HCT116 (cell line): ENCODE data around the gene DCHS2. TPM values are rescaled to one million over a fixed set of nuclear protein-coding genes. Genes with fewer than 3 reads are reported as not detected.

Experiments used
- ATAC-seq: fragments of 200-7000 bp; cut with Tn5 transposase; 2 replicates; pipeline ENCODE4 v1.9.1; 2020; ENCODE audit warnings: mild to moderate bottlenecking, moderate library complexity
- BruUV-seq: library from RNA; stranded (reverse); fragments of 400-500 nt; replicated peaks from 2 replicates; lab custom pipeline; 2021; lab: Mats Ljungman, UMichigan
- CTCF ChIA-PET: fragments of 300-600 bp; sonication (Branson Sonifier 250); formaldehyde crosslinking; loops from one replicate; lab custom pipeline; 2021; ENCODE audit warnings: antibody characterized with exemption; lab: Charles Lee
- POLR2A ChIA-PET: fragments of 300-600, 350-600 bp; sonication (Branson Sonifier 250); formaldehyde crosslinking; loops from one replicate; lab custom pipeline; 2021; ENCODE audit warnings: antibody characterized with exemption; lab: Charles Lee
- RAD21 ChIA-PET, 2 experiments: fragments of 300-600 bp; sonication (Branson Sonifier 250); formaldehyde crosslinking; loops; one replicate each; lab custom pipeline; 2023; ENCODE audit warnings: low total read pairs in 2 of 2; ENCODE audit not compliant: uncharacterized antibody in 2 of 2, unreplicated experiment in 2 of 2, low non-redundant PET in 1 of 2; lab: Charles Lee
- DNase-seq: peaks from one replicate; pipeline ENCODE4 v3.0.0-alpha.2; 2010; ENCODE audit warnings: low read depth, low spot score
- H2AFZ ChIP-seq: fragments of 200-600 bp; shearing (Covaris generic), sonication (generic); 2 replicates; pipeline ENCODE4 v1.6.1; 2017; ENCODE audit warnings: low read depth, mixed run types, mixed read lengths, antibody characterized with exemption, low read length; ENCODE audit not compliant: poor library complexity, severe bottlenecking
- H3K27ac ChIP-seq: 2 replicates; pipeline ENCODE4 v1.5.1; 2012; ENCODE audit warnings: low read depth, low read length
- H3K27me3 ChIP-seq: fragments of 200-600 bp; sonication (generic); 2 replicates; pipeline ENCODE4 v1.6.1; 2016; ENCODE audit warnings: mixed run types, low read length, mixed read lengths; ENCODE audit not compliant: insufficient read depth
- H3K36me3 ChIP-seq, 2 experiments: fragments of 200-500 bp in 1 of 2; fragments of 200-600 bp in 1 of 2; sonication (Bioruptor generic) in 1 of 2; sonication (generic) in 1 of 2; 2 replicates each; pipeline versions ENCODE4 v1.5.1 to v1.6.1; 2014 to 2016; ENCODE audit warnings: low read length in 2 of 2, inconsistent platforms in 1 of 2, mixed read lengths in 1 of 2, mixed run types in 1 of 2; ENCODE audit not compliant: insufficient read depth in 2 of 2, control insufficient read depth in 1 of 2
- H3K4me1 ChIP-seq, 2 experiments: fragments of 200-600 bp in 1 of 2; sonication (generic) in 1 of 2; 2 replicates each; pipeline versions ENCODE4 v1.5.1 to v1.6.1; 2012 to 2017; ENCODE audit warnings: low read length in 2 of 2, inconsistent platforms in 1 of 2, mild to moderate bottlenecking in 1 of 2, mixed read lengths in 1 of 2, mixed run types in 1 of 2, moderate library complexity in 1 of 2; ENCODE audit not compliant: insufficient read depth in 2 of 2, control insufficient read depth in 1 of 2
- H3K4me2 ChIP-seq: fragments of 200-600 bp; sonication (generic); 2 replicates; pipeline ENCODE4 v1.6.1; 2017; ENCODE audit warnings: mixed run types, low read length, mixed read lengths
- H3K4me3 ChIP-seq, 2 experiments: fragments of 200-600 bp in 1 of 2; sonication (generic) in 1 of 2; replicated peaks in 1 of 2; 2 replicates each; pipeline ENCODE4 v1.5.1; 2011 to 2016; ENCODE audit warnings: low read length in 2 of 2, control low read depth in 1 of 2, low read depth in 1 of 2, mild to moderate bottlenecking in 1 of 2, mixed read lengths in 1 of 2, mixed run types in 1 of 2
- H3K79me2 ChIP-seq: fragments of 200-600 bp; sonication (generic); 2 replicates; pipeline ENCODE4 v1.6.1; 2017; ENCODE audit warnings: mild to moderate bottlenecking, mixed run types, low read length, moderate library complexity, mixed read lengths; ENCODE audit not compliant: insufficient read depth
- H3K9ac ChIP-seq: fragments of 200-600 bp; sonication (generic); 2 replicates; pipeline ENCODE4 v1.6.1; 2016; ENCODE audit warnings: low read length, mixed read lengths
- H3K9me2 ChIP-seq: fragments of 200-600 bp; sonication (generic), shearing (Covaris generic); 2 replicates; pipeline ENCODE4 v1.6.1; 2017; ENCODE audit warnings: mixed run types, mild to moderate bottlenecking, moderate library complexity; ENCODE audit not compliant: insufficient read depth
- H3K9me3 ChIP-seq, 2 experiments: fragments of 200-500 bp in 1 of 2; fragments of 200-600 bp in 1 of 2; sonication (Bioruptor generic) in 1 of 2; sonication (generic) in 1 of 2; 2 replicates each; pipeline ENCODE4 v1.6.1; 2014 to 2017; ENCODE audit warnings: low read length in 2 of 2, mixed read lengths in 2 of 2, inconsistent platforms in 1 of 2, low read depth in 1 of 2, mild to moderate bottlenecking in 1 of 2, mixed run types in 1 of 2, moderate library complexity in 1 of 2; ENCODE audit not compliant: control insufficient read depth in 1 of 2, insufficient read depth in 1 of 2
- H4K20me1 ChIP-seq: fragments of 200-600 bp; sonication (generic), shearing (Covaris generic); 2 replicates; pipeline ENCODE4 v1.6.1; 2017; ENCODE audit warnings: mixed run types, mild to moderate bottlenecking, moderate library complexity; ENCODE audit not compliant: insufficient read depth
- ATF3 ChIP-seq: IDR thresholded peaks from 2 replicates; pipeline ENCODE4 v1.6.1; 2012
- CBX3 ChIP-seq: IDR thresholded peaks from 2 replicates; pipeline ENCODE4 v1.6.1; 2012; ENCODE audit warnings: low read depth
- EGR1 ChIP-seq: IDR thresholded peaks from 2 replicates; pipeline ENCODE4 v1.6.1; 2012; ENCODE audit warnings: low read depth
- EZH2phosphoT487 ChIP-seq: fragments of 200-600 bp; IDR thresholded peaks from 2 replicates; pipeline ENCODE4 v1.6.1; 2018; ENCODE audit warnings: antibody characterized with exemption, borderline replicate concordance
- FOSL1 ChIP-seq: IDR thresholded peaks from 2 replicates; pipeline ENCODE4 v1.6.1; 2012; ENCODE audit warnings: low read depth
- JUND ChIP-seq: IDR thresholded peaks from 2 replicates; pipeline ENCODE4 v1.6.1; 2012
- MAX ChIP-seq: IDR thresholded peaks from 2 replicates; pipeline ENCODE4 v1.6.1; 2012
- RAD21 ChIP-seq: IDR thresholded peaks from 2 replicates; pipeline ENCODE4 v1.6.1; 2012; ENCODE audit warnings: low read depth, mild to moderate bottlenecking
- REST ChIP-seq: IDR thresholded peaks from 2 replicates; pipeline ENCODE4 v1.6.1; 2012; ENCODE audit warnings: low read depth
- SIN3A ChIP-seq: IDR thresholded peaks from 2 replicates; pipeline ENCODE4 v1.6.1; 2012; ENCODE audit warnings: low read depth
- SRF ChIP-seq: IDR thresholded peaks from 2 replicates; pipeline ENCODE4 v1.6.1; 2012; ENCODE audit warnings: low read depth
- ZBTB33 ChIP-seq: IDR thresholded peaks from 2 replicates; pipeline ENCODE4 v1.6.1; 2011; ENCODE audit warnings: mild to moderate bottlenecking, low read length, moderate library complexity; ENCODE audit not compliant: insufficient replicate concordance; ENCODE audit errors: extremely low read depth
- ZFX ChIP-seq: fragments of 450-650 bp; IDR thresholded peaks from 2 replicates; pipeline ENCODE4 v1.6.1; 2017
- ZNF274 ChIP-seq: fragments of 200-500 bp; sonication (Bioruptor generic); IDR thresholded peaks from 2 replicates; pipeline ENCODE4 v1.6.1; 2014; ENCODE audit warnings: mild to moderate bottlenecking, low read depth, low read length, inconsistent platforms
- intact Hi-C: fragments of 100-400 bp; cut with micrococcal nuclease; formaldehyde crosslinking; loops from 2 replicates; pipeline ENCODE4 v1.10.0; 2022
- total RNA-seq: library from RNA; stranded (reverse); gene quantifications from one replicate; pipeline ENCODE4 v1.2.1, GENCODE V29; 2021; ENCODE audit not compliant: unreplicated experiment

DCHS2 gene
- total RNA-seq, 1 experiment from 2014 or later, result 0.05 TPM

GRCh38 chr4:154471526-154472331, 19.9 kb downstream of the DCHS2 start:
- Histone ChIP-seq H3K27me3 (no peaks in the 10 kb centered on the region), H3K36me3 (no peaks in the 10 kb centered on the region), H3K79me2 (no peaks in the 10 kb centered on the region), H3K4me1 (peaks cover 0 to 6% of the 10 kb centered on the region in 2 experiments; a peak in 1 of 4 replicates), H3K4me3 (no peak overlapping the region), H4K20me1 (no peaks in the 10 kb centered on the region), H3K27ac (no peak overlapping the region), H3K9me3 (no peaks in the 10 kb centered on the region), H2AFZ (no peak overlapping the region), H3K9me2 (no peaks in the 10 kb centered on the region), H3K9ac (no peak overlapping the region), H3K4me2 (no peak overlapping the region)
- ATAC-seq, result no peak
- no peak for DNase-seq
- TF ChIP-seq JUND (no peak), REST (no peak), ATF3 (no peak), EGR1 (no peak), ZBTB33 (no peak), RAD21 (no peak), ZNF274 (no peak), SRF (no peak), ZFX (no peak), SIN3A (no peak), FOSL1 (no peak), CBX3 (no peak), MAX (no peak), EZH2phosphoT487 (no peak)
- intact Hi-C loops, result no loop called here
- no TSS peak for BruUV-seq
- ChIA-PET RAD21 (no interaction called here), CTCF (no interaction called here), POLR2A (no interaction called here)
